Measurements from ENCODE around the gene NBPF14.
"Not testable (repeated sequence)": the region's sequence is repeated elsewhere in the genome, so short reads cannot be mapped to it uniquely, and the experiment has no call there.

NBPF14 gene, protein sequence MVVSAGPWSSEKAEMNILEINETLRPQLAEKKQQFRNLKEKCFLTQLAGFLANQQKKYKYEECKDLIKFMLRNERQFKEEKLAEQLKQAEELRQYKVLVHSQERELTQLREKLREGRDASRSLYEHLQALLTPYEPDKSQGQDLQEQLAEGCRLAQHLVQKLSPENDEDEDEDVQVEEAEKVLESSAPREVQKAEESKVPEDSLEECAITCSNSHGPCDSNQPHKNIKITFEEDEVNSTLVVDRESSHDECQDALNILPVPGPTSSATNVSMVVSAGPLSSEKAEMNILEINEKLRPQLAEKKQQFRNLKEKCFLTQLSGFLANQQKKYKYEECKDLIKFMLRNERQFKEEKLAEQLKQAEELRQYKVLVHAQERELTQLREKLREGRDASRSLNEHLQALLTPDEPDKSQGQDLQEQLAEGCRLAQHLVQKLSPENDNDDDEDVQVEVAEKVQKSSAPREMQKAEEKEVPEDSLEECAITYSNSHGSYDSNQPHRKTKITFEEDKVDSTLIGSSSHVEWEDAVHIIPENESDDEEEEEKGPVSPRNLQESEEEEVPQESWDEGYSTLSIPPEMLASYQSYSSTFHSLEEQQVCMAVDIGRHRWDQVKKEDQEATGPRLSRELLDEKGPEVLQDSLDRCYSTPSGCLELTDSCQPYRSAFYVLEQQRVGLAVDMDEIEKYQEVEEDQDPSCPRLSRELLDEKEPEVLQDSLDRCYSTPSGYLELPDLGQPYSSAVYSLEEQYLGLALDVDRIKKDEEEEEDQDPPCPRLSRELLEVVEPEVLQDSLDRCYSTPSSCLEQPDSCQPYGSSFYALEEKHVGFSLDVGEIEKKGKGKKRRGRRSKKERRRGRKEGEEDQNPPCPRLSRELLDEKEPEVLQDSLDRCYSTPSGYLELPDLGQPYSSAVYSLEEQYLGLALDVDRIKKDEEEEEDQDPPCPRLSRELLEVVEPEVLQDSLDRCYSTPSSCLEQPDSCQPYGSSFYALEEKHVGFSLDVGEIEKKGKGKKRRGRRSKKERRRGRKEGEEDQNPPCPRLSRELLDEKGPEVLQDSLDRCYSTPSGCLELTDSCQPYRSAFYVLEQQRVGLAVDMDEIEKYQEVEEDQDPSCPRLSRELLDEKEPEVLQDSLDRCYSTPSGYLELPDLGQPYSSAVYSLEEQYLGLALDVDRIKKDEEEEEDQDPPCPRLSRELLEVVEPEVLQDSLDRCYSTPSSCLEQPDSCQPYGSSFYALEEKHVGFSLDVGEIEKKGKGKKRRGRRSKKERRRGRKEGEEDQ (N-terminal part only)

DNA sequence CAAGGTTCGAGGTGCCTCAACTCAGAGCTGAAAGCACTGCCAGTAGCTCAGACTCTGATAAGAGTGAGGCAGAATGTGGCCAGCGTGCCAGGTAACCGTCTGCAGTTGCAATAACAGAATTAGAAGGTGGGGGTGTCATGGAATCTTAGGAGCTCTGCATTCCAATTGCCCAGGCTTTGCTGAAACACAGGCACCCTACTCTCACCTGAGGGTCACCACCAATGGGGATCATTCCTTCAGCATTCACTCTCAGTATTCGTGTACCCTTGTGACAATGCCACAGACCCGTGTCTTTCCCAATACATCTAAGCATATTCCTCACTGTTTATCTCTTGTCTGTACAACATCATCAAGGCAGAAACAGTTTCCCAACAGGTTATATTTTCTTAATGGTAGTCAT is at the start of gene NBPF14:
NBPF14 (minus strand) TSS at position 101 of the 400 bp plus-strand sequence. CDS start 294 bp downstream, outside the sequence.
- not testable (repeated sequence) for DNase-seq (ENCODE audit: low read depth in 2 of 2)

DNA sequence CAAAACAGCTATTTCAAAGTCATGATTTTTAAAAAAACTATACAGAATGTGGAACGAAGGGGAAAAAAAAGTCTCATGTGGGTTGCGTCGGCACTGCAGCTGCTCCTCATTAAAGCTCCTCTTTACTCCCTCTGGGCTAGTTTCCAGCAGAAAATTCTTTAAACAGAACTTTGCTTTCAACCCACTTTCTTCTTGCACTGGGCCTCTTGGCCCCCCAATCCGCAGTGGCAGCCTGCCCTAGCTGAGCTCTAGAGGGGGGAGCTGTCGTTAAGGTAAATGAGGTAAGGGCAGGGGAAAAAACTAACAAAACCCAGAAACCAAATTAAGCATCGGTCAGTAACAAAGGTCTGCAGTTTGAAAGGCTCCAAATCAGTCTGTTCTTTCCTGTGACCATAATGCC is 29.6 kb upstream of the NBPF14 start:
- DNase-seq (ENCODE audit: low read depth in 2 of 2): not testable (repeated sequence)

DNA sequence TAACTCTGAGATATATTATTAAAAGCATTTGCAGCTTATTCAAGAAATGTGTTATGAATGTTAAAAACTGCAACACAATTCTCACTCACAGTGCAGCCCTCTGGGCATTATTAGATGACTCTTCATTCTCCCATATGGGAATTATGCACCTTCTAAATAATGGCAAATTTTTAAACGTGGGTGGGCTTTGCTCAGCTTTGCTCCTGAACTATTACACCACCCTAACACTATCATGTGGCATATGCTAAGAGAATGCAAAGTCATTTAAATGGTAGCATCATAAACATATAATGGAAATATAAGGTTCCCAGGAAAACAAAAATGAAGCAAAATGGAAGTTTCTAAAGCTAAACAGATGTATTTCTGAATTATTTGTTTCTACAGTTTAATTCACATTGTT is 22.4 kb upstream of the NBPF14 start:
- not testable (repeated sequence) for DNase-seq (ENCODE audit: low read depth in 2 of 2)

DNA sequence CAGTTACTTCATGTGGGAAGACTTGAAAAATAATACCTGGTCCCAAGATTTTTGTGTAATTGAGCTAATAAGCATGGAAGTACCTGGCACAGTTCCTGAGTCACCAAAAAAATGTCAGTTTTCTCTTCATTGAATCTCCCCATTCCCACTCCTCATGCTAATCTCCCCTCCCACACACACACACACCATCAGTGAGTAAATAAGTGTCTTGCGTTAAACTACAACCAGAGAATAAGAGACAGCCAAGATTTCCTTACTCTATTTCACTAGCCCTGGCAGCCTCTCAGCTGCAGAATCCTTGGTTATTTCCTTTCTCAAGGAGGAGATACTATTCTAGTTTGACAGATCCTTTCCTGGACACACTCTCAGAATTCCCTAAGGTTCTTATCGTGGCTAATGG is 9.5 kb upstream of the NBPF14 start:
- not testable (repeated sequence) for DNase-seq (ENCODE audit: low read depth in 2 of 2)

DNA sequence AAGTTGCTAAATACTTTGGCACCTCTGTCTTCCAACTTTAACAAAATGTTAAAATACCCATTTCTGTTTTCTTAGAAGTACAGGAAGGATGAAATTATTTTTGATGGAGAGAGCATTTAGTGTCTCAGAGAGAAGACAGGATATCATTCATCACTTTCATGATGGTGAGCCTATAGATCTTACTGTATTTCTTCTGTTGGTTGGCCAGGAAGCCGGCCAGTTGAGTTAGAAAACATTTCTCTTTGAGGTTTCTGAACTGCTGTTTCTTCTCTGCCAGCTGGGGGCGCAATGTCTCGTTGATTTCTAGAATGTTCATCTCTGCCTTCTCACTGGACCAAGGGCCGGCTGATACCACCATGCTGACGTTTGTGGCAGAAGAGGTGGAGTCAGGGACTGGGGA is 451 bp downstream of the NBPF14 start:
- not testable (repeated sequence) for DNase-seq (ENCODE audit: low read depth in 2 of 2)

DNA sequence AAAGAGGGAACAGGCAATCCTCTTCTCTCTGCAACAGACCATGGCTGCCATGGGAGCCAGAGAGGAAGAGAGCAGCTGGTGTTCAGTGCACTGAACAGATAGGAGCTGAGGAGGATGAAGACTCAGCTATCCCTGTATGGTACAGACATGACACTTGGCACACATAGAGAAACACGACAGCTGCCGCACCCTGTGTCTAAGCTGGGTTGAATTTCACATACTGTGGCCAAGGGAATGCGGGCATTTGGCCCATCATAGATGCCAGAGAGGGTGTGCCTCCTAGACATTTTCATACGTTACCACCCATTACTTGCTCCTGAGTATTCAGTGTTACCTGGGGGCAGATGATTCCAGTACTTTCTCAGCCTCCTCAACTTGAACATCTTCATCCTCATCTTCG is 4.7 kb downstream of the NBPF14 start:
- DNase-seq (ENCODE audit: low read depth in 2 of 2): not testable (repeated sequence)

DNA sequence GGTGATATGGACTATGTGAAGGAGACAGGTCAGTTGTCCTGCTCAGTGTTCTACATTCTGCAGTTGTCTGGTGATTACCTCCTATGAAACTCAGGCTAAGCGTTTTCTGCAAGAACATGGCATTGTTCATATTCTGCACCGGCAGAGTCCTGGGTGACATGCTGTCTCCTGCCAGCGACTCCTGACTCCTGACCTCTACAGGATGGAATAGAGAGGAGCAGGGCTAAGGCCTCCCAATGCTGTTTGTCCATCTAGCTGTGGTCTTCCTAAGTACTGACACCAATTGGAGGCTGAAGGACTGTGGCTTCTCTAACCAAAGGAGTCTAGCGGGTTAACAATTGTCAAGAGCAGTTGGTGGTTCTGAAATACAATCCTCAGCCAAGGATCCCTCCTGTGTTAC is 63.7 kb downstream of the NBPF14 start:
- DNase-seq (ENCODE audit: low read depth in 2 of 2): not testable (repeated sequence)

DNA sequence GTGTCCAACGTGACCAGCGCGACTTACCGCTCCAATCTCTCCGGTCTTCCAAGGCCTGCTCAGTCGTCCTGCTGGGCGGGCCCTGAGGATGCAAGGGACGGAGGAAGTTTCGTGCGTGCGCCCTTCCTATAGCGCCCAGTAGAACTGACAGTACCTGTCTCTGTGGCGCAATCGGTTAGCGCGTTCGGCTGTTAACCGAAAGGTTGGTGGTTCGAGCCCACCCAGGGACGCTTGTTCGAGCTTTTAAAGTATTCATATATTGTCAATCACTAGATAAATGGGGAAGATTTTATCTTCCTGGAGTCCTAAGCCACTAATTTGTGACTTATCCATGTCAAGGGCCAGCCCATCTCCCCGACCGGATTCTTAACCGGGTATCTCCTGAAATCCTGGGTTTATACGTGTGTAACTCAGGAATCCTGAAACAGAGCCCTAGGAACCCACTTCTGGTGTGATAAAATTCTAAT is 66.7 kb downstream of the NBPF14 start:
- peak in 1 of 2 donors; percentile 53 for DNase-seq (ENCODE audit: low read depth in 2 of 2)

DNA sequence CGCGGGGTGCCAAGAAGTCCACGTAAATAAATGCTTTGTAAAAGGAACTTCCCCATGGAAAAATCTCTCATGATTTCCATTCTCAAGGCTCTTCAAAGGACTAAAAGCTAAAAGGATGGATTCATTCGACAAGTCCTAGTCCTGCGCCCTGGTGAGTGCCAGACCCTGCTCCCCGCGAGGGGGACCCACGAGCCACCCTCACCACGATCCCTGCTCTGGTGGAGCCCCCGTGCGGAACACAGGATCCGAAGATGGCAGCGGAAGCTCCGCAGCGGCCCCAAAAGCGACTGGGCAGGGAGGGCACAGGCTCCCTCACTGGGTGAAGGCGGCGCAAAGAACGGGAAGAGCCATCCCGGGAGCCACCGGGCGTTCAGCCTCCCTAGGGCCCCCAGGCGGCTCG is 67.2 kb downstream of the NBPF14 start:
- not testable (repeated sequence) for DNase-seq (ENCODE audit: low read depth in 2 of 2)

DNA sequence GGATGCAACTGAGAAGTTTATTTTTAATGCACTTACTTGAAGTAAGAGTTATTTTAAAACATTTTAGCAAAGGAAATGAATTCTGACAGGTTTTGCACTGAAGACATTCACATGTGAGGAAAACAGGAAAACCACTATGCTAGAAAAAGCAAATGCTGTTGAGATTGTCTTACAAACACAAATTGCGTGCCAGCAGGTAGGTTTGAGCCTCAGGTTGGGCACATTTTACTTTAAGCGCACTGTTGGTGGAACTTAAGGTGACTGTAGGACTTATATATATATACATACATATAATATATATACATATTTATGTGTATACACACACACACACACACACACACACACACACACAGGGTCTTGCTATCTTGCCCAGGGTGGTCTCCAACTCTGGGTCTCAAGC is 69.2 kb downstream of the NBPF14 start:
- not testable (repeated sequence) for DNase-seq (ENCODE audit: low read depth in 2 of 2)

DNA sequence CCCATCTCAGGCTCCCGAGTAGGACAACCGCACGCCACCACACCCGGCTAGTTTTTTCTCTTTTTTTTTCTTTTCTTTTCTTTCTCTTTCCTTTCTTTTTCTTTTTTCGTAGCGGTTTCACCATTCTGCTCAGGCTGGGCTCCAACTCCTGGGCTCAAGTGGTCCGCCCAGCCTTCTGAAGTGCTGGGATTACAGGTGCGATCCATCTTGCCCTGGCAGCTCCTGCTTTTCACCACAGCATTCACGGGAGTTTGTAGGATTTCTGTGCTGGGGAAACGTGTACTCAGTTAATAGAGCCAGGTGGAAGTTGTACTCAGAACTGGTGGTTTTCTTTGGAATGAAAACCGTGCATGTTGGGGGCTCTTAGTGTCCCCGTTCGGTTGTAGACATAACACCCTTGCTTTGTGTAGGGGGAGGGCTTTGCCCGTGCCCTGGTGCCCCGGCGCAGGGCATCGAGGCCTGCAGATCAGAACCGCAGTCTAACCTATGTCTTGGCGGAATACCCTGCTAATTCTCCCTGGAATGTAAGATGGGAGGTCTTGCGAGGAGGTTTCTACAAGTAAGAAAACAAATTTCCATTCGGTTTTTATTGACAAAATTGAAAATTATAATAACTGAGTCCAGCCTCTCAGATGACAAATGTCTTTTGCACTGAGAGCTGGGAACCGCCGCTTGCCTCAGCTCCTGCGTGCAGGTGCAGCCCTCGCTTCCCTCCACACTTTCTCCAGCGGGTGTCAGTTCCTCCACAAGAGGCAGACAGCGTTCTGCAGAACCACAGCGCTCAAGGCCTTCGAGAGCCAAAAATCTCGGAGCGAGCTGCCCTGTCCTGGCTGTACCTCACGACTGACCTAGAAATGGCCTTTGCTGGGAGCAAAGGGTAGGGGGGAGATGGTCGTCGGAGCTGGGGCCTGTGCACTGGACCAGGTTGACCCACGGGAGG is 72.3 kb downstream of the NBPF14 start:
- DNase-seq (ENCODE audit: low read depth in 2 of 2): not testable (repeated sequence)

DNA sequence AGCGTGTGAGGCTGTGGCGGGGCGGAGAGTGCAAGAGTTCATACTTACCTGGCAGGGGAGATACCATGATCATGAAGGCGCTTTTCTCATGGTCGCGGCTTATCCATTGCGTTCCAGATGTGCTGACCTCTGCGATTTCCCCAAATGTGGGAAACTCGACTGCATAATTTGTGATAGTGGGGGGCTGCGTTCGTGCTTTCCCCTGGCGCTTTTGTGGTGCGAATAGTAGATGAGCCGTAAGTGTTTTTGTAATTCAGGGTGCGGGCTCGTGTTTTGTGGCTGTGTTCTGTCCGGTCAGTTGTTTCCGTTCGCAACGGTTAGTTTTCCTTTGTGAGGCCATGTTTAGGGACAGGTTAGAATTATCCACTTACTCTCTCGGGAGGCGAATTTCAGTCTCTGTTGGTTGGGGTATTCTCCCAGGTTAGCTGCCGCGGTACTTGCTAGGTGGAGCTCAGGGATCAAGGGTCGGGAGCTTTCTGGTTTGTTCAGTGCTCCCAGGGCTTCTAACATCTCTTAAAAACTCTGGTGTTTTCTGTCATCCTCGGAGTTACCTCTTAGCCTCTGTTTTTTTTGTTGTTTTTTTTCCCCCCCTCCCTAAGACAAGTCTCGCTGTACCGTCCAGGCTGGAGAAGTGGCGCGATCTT is 73.1 kb downstream of the NBPF14 start:
- DNase-seq (ENCODE audit: low read depth in 2 of 2): peak; percentile 75 to 78

DNA sequence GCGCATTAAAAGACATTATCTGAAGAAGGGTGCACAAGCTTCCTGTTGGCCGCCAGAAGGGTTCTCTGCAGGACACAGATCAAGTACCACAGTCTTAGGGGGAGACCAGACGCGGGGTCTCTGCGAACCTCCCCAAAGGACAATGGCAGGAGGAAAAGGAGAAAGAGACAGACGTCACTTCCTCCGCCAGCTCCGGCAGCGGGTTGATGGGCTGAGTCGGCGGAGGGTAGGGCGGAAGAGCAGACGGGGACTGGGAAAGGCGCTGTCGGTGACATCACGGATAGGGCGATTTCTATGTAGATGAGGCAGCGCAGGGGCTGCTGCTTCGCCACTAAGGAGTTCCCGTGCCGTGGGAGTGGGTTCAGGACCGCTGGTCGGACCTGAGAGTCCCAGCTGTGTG is 73.7 kb downstream of the NBPF14 start:
- peak; percentile 57 to 62 for DNase-seq (ENCODE audit: low read depth in 2 of 2)

DNA sequence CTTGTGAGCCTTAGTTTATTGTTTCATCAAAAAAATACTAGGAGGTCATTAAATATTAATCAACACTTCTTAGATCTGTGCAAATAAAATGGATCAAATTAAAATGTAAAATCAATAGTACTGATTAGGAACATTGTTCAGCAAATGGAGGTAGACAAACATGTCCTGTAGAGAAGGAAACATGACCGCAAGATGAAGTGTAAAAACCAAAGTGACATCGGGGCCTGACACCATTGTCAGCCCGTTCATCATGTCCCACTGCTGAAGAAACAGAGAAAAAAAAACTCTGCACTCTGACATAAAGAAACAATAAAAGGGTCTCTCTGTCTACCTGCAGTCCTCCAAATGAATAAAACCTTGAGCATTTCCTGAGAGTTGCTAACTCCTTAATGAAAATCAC is 81.5 kb downstream of the NBPF14 start:
- DNase-seq (ENCODE audit: low read depth in 2 of 2): not testable (repeated sequence)

DNA sequence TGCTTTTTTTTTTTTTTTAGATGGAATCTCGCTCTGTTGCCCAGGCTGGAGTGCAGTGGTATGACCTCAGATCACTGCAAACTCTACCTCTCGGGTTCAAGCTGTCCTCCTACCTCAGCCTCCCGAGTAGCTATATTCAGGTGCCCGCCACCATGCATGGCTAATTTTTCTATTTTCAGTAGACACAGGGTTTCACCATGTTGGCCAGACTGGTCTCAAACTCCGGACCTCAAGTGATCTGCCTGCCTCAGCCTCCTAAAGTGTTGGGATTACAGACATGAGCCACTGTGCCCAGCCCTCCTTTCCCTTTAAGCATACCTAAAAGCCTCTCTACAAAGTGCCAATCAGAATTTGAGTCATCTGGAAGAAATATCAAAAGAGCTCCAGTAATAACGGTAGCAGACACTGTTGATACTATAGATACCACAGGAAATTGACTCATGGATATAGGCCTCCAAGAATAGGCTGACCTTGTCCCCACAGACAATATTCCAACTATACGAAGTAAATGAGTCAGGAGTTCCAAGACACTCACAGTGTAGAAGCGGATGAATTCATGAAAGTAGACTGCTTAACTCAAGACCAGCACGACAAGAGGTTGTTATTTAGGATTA is 83.1 kb downstream of the NBPF14 start:
- not testable (repeated sequence) for DNase-seq (ENCODE audit: low read depth in 2 of 2)

DNA sequence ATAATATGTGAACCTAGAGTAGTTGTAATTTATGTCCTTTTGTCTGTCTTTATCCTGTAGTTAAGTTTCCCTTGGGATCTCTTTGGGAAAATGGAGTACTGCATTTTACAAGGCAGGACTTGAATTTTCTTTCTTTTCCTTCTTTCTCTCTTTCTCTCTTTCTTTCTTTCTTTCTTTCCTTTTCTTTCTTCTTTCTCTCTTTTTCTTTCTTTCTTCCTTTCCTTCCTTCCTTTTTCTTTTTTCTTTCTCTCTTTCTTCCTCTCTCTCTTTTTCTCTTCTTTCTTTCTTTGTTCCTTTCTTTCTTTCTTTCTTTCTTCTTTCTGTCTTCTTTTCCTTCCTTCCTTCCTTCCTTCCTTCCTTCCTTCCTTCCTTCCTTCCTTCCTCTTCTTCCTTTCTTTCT is 101.9 kb downstream of the NBPF14 start:
- not testable (repeated sequence) for DNase-seq (ENCODE audit: low read depth in 2 of 2)

DNA sequence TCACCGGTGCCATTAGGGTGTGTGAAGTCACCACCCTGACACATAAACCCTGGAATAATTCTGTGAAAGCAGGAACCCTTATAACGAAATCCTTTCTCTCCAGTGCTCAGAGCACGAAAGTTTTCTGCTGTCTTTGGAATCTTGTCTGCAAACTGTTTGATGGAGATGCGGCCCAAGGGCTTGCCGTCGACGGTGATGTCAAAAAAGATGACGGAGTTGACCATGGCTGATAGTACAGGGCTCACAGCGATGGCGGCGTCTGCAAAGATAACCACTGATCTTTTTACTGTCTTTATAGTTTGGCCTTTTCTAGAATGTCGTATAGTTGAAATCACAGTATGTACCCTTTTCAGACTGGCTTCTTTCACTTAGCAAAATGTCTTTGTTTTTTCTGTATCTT is 112.8 kb downstream of the NBPF14 start, which contains the start of gene PPIAL4G:
PPIAL4G (minus strand) TSS at position 274 of the 400 bp plus-strand sequence; CDS start at position 224, 50 bp downstream.
- DNase-seq (ENCODE audit: low read depth in 2 of 2): not testable (repeated sequence)

Data from stimulated activated CD4-positive, alpha-beta T cell treated with anti-CD3 and anti-CD28 coated beads, Interleukin-1b, Interleukin-23, amount 100 ng/mL, for 1 hour (primary cell).